ENCODE data around the gene TFDP1. TPM values are rescaled to one million over a fixed set of nuclear protein-coding genes. Genes with fewer than 3 reads are reported as not detected.
"Not testable (repeated sequence)": the region's sequence is repeated elsewhere in the genome, so short reads cannot be mapped to it uniquely, and the experiment has no call there.

Gene TFDP1
- total and polyA plus RNA-seq, 4 donors = 17.4 to 36.6 (median 33.1) TPM

DNA sequence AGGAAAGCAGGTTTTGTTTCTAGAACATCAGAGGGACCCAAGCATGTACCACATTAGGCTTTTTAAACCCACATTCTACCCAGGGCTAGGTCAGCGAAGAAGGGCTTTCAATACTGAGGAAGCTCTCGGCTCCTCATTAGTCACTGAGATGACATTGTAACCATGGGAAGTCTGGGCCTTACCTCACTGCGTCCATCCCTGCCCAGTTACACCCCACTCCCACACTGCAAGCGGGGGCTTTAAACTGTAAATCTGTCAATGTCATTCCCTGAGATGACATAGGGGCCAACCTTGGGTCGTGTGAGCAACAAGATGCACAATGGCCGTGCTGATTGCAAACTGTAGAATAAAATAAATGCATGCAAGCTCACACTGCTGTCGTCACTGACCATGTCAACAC is 21.7 kb upstream of the TFDP1 start:
- H3K9me3 ChIP-seq (ENCODE audit: control insufficient read depth, low read length) = no peaks in the 10 kb centered on the region
- intact Hi-C loops (cut with DNase I) = no loop called here
- H3K4me1 ChIP-seq (ENCODE audit: control insufficient read depth in 1 of 2, insufficient read depth in 2 of 2, low read length in 2 of 2) = no peaks in the 10 kb centered on the region
- 56 to 59% methylated on average over 7 of the region's 7 CpGs for WGBS, 2 donors
- H3K36me3 ChIP-seq (ENCODE audit: control insufficient read depth in 1 of 2, insufficient read depth in 2 of 2, low read length in 1 of 2) = no peaks in the 10 kb centered on the region
- no peak overlapping the region for H3K4me3 ChIP-seq (ENCODE audit: low read length in 2 of 2)
- no peaks in the 10 kb centered on the region for H3K27me3 ChIP-seq (ENCODE audit: control insufficient read depth in 1 of 2, insufficient read depth in 2 of 2, low read length in 1 of 2)
- DNase-seq = no peak
- no peak overlapping the region for H3K27ac ChIP-seq (ENCODE audit: low read depth in 1 of 2, low read length in 2 of 2)
- ATAC-seq (ENCODE audit: low FRiP score) = no peak

DNA sequence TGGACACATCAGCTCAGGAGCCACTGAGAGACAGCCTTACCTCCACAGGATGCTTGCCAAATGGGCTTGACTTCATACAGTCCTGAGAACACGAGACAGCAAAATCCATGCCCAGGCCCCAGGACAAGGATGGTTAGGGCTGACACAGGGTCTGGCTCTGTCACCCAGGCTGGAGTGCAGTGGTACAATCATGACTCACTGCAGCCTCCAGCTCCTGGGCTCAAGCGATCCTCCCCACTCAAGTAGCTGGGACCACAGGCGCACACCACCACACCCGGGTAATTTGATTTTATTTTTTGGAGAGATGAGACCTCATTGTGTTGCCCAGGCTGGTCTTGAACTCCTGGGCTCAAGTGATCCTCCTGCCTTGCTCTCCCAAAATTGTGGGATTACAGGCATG is 21.0 kb upstream of the TFDP1 start:
- H3K27me3 ChIP-seq (ENCODE audit: control insufficient read depth in 1 of 2, insufficient read depth in 2 of 2, low read length in 1 of 2); H3K4me3 ChIP-seq (ENCODE audit: low read length in 2 of 2); H3K36me3 ChIP-seq (ENCODE audit: control insufficient read depth in 1 of 2, insufficient read depth in 2 of 2, low read length in 1 of 2); H3K4me1 ChIP-seq (ENCODE audit: control insufficient read depth in 1 of 2, insufficient read depth in 2 of 2, low read length in 2 of 2); H3K9me3 ChIP-seq (ENCODE audit: control insufficient read depth, low read length); DNase-seq; H3K27ac ChIP-seq (ENCODE audit: low read depth in 1 of 2, low read length in 2 of 2); ATAC-seq (ENCODE audit: low FRiP score); intact Hi-C loops (cut with DNase I): not testable (repeated sequence)
- 80 to 81% methylated on average over 4 of the region's 4 CpGs for WGBS, 2 donors

DNA sequence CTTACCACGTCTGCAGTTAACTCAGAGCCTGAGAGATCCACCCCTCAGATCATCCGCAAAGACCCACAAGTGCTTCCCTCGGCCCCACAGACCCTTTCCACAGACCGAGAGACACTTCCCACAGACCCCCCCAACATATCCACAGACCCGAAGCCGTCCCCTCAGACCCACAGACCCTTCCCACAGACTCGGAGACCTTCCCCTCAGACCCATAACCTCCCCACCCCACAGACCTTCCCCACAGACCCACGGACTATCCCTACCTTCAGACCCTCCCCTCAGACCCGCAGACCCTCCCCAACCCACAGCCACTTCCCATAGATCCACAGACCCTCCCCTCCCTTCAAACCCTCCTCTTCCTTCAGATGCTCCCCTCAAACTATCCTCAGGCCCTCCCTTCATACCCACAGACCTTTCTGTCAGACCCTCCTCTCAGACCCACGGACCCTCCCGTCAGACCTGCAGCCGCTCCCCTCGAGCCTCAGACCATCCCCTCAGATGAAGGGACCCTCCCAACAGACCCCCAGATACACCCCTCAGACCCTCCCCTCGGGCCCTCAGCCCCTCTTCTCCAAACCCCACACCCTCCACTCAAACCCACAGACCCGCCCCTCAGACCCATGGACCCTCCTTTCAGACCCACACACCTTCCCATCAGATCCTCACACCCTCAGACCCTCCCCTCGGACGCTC is 20.1 kb upstream of the TFDP1 start:
- H3K27ac ChIP-seq (ENCODE audit: low read depth in 1 of 2, low read length in 2 of 2) = no peak overlapping the region
- intact Hi-C loops (cut with DNase I) = no loop called here
- no peaks in the 10 kb centered on the region for H3K9me3 ChIP-seq (ENCODE audit: control insufficient read depth, low read length)
- H3K36me3 ChIP-seq (ENCODE audit: control insufficient read depth in 1 of 2, insufficient read depth in 2 of 2, low read length in 1 of 2) = no peaks in the 10 kb centered on the region
- WGBS, 2 donors = 80 to 81% methylated on average over 17 of the region's 17 CpGs
- DNase-seq (peak in 1 of 2 donors; percentile 48), ATAC-seq (ENCODE audit: low FRiP score) (no peak)
- H3K27me3 ChIP-seq (ENCODE audit: control insufficient read depth in 1 of 2, insufficient read depth in 2 of 2, low read length in 1 of 2) = no peaks in the 10 kb centered on the region
- no peak overlapping the region for H3K4me3 ChIP-seq (ENCODE audit: low read length in 2 of 2)
- no peaks in the 10 kb centered on the region for H3K4me1 ChIP-seq (ENCODE audit: control insufficient read depth in 1 of 2, insufficient read depth in 2 of 2, low read length in 2 of 2)

- Histone ChIP-seq H3K9me3 (ENCODE audit: control insufficient read depth, low read length) (no peaks in the 10 kb centered on the region), H3K36me3 (ENCODE audit: control insufficient read depth in 1 of 2, insufficient read depth in 2 of 2, low read length in 1 of 2) (no peaks in the 10 kb centered on the region), H3K4me1 (ENCODE audit: control insufficient read depth in 1 of 2, insufficient read depth in 2 of 2, low read length in 2 of 2) (no peaks in the 10 kb centered on the region), H3K27me3 (ENCODE audit: control insufficient read depth in 1 of 2, insufficient read depth in 2 of 2, low read length in 1 of 2) (no peaks in the 10 kb centered on the region), H3K4me3 (ENCODE audit: low read length in 2 of 2) (no peak overlapping the region), H3K27ac (ENCODE audit: low read depth in 1 of 2, low read length in 2 of 2) (no peak overlapping the region)
- WGBS, 2 donors = 78 to 80% methylated on average over 25 to 26 of the region's 26 CpGs
- ATAC-seq (ENCODE audit: low FRiP score) = no peak
- intact Hi-C loops (cut with DNase I) = no loop called here
- peak in 1 of 2 donors; percentile 42 for DNase-seq
These were observed 18.9 kb upstream of the TFDP1 start for GRCh38 chr13:113565526-113566226.

DNA sequence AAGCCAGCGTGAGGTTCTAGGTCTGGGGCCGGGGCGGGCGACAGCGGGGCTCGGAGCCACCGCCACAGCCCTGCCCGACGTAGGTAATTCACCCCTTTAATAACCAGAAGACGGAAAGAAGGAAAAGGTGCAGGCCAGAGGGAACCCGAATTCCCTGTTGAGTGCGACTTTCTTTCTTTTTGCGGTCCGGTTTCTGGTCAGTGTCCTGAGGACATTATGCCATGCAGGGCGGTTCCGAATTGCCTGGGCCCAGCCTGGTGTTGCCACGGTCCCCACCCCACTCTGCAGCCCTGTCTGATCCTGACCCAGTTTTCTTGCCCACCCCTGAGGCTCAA is 18.4 kb upstream of the TFDP1 start:
- intact Hi-C loops (cut with DNase I) = no loop called here
- Histone ChIP-seq H3K9me3 (ENCODE audit: control insufficient read depth, low read length) (no peaks in the 10 kb centered on the region), H3K4me1 (ENCODE audit: control insufficient read depth in 1 of 2, insufficient read depth in 2 of 2, low read length in 2 of 2) (no peaks in the 10 kb centered on the region), H3K27me3 (ENCODE audit: control insufficient read depth in 1 of 2, insufficient read depth in 2 of 2, low read length in 1 of 2) (no peaks in the 10 kb centered on the region), H3K36me3 (ENCODE audit: control insufficient read depth in 1 of 2, insufficient read depth in 2 of 2, low read length in 1 of 2) (no peaks in the 10 kb centered on the region), H3K4me3 (ENCODE audit: low read length in 2 of 2) (no peak overlapping the region), H3K27ac (ENCODE audit: low read depth in 1 of 2, low read length in 2 of 2) (no peak overlapping the region)
- DNase-seq = no peak
- WGBS, 2 donors = 88% methylated on average over 17 of the region's 17 CpGs
- ATAC-seq (ENCODE audit: low FRiP score) = no peak

DNA sequence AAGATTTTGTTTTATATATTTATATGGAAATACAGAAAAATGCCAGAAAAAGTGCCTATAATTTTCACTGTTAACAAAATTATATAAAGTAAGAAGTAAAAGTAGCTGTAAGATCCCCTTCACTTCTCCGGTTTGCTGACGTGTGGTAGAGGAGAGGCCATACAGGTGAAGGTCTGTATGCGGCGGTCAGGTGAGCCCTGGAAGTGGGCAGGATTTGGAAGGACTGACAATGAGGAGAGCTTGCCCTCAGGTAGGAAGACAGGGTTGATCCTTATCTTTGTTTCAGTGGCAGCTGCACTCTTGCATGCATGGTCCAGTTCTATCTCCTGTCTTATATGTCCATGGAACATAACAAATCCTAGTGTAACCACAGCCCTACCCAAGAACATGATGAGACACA is 16.9 kb upstream of the TFDP1 start:
- Histone ChIP-seq H3K4me3 (ENCODE audit: low read length in 2 of 2) (no peak overlapping the region), H3K4me1 (ENCODE audit: control insufficient read depth in 1 of 2, insufficient read depth in 2 of 2, low read length in 2 of 2) (no peaks in the 10 kb centered on the region), H3K9me3 (ENCODE audit: control insufficient read depth, low read length) (no peaks in the 10 kb centered on the region), H3K27me3 (ENCODE audit: control insufficient read depth in 1 of 2, insufficient read depth in 2 of 2, low read length in 1 of 2) (no peaks in the 10 kb centered on the region), H3K36me3 (ENCODE audit: control insufficient read depth in 1 of 2, insufficient read depth in 2 of 2, low read length in 1 of 2) (no peaks in the 10 kb centered on the region), H3K27ac (ENCODE audit: low read depth in 1 of 2, low read length in 2 of 2) (no peak overlapping the region)
- DNase-seq = no peak
- no peak for ATAC-seq (ENCODE audit: low FRiP score)
- WGBS, 2 donors = 87 to 90% methylated on average over 4 of the region's 4 CpGs
- intact Hi-C loops (cut with DNase I) = no loop called here

DNA sequence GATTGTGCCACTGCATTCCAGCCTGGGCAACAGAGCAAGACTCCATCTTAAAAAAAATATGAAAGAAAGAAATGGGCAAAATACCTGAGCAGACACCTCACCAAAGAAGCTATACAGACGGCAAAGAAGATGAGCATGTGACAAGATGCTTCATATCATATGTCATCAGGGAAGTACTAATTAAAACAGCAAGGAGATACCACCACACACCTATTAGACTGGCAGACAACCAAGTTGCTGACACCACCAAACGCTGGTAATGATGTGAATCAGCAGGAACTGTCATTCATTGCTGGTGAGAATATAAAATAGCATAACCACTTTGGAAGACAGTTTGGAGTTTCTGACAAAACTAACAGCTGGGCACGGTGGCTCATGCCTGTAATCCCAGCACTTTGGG is 11.5 kb upstream of the TFDP1 start:
- DNase-seq = no peak
- Histone ChIP-seq H3K27me3 (ENCODE audit: control insufficient read depth in 1 of 2, insufficient read depth in 2 of 2, low read length in 1 of 2) (no peaks in the 10 kb centered on the region), H3K27ac (ENCODE audit: low read depth in 1 of 2, low read length in 2 of 2) (no peak overlapping the region), H3K9me3 (ENCODE audit: control insufficient read depth, low read length) (no peaks in the 10 kb centered on the region), H3K4me1 (ENCODE audit: control insufficient read depth in 1 of 2, insufficient read depth in 2 of 2, low read length in 2 of 2) (no peaks in the 10 kb centered on the region), H3K4me3 (ENCODE audit: low read length in 2 of 2) (no peak overlapping the region), H3K36me3 (ENCODE audit: control insufficient read depth in 1 of 2, insufficient read depth in 2 of 2, low read length in 1 of 2) (no peaks in the 10 kb centered on the region)
- no peak for ATAC-seq (ENCODE audit: low FRiP score)
- intact Hi-C loops (cut with DNase I) = no loop called here
- 78 to 82% methylated on average over 3 of the region's 3 CpGs for WGBS, 2 donors

- Histone ChIP-seq H3K36me3 (ENCODE audit: control insufficient read depth in 1 of 2, insufficient read depth in 2 of 2, low read length in 1 of 2) (no peaks in the 10 kb centered on the region), H3K9me3 (ENCODE audit: control insufficient read depth, low read length) (no peaks in the 10 kb centered on the region), H3K4me3 (ENCODE audit: low read length in 2 of 2) (no peak overlapping the region), H3K4me1 (ENCODE audit: control insufficient read depth in 1 of 2, insufficient read depth in 2 of 2, low read length in 2 of 2) (no peaks in the 10 kb centered on the region), H3K27me3 (ENCODE audit: control insufficient read depth in 1 of 2, insufficient read depth in 2 of 2, low read length in 1 of 2) (no peaks in the 10 kb centered on the region), H3K27ac (ENCODE audit: low read depth in 1 of 2, low read length in 2 of 2) (no peak overlapping the region)
- DNase-seq = no peak
- intact Hi-C loops (cut with DNase I) = no loop called here
- ATAC-seq (ENCODE audit: low FRiP score) = no peak
- 75 to 76% methylated on average over 3 of the region's 3 CpGs for WGBS, 2 donors
These were observed 8.0 kb upstream of the TFDP1 start for GRCh38 chr13:113576597-113576996.

- intact Hi-C loops (cut with DNase I) = no loop called here
- Histone ChIP-seq H3K27ac (ENCODE audit: low read depth in 1 of 2, low read length in 2 of 2) (no peak overlapping the region), H3K36me3 (ENCODE audit: control insufficient read depth in 1 of 2, insufficient read depth in 2 of 2, low read length in 1 of 2) (no peaks in the 10 kb centered on the region), H3K9me3 (ENCODE audit: control insufficient read depth, low read length) (no peaks in the 10 kb centered on the region), H3K4me3 (ENCODE audit: low read length in 2 of 2) (no peak overlapping the region), H3K4me1 (ENCODE audit: control insufficient read depth in 1 of 2, insufficient read depth in 2 of 2, low read length in 2 of 2) (no peaks in the 10 kb centered on the region), H3K27me3 (ENCODE audit: control insufficient read depth in 1 of 2, insufficient read depth in 2 of 2, low read length in 1 of 2) (no peaks in the 10 kb centered on the region)
- DNase-seq = no peak
- WGBS, 2 donors = 87% methylated on average over 2 of the region's 2 CpGs
- ATAC-seq (ENCODE audit: low FRiP score) = no peak
These were observed 6.6 kb upstream of the TFDP1 start for GRCh38 chr13:113577881-113578435.
